Islet precursor cell (in vitro differentiated cells): Measurements from ENCODE around the gene MBD1.
"Not testable (repeated sequence)": the region's sequence is repeated elsewhere in the genome, so short reads cannot be mapped to it uniquely, and the experiment has no call there.

Experiments used
- DNase-seq: peaks from one replicate; pipeline ENCODE4 v3.0.0-alpha.2; 2018

The MBD1 gene

GRCh38 chr18:50289108-50289443 is 7.8 kb upstream of the MBD1 start:
- DNase-seq = no peak

GRCh38 chr18:50288348-50289107 is 7.2 kb upstream of the MBD1 start:
- not testable (repeated sequence) for DNase-seq

DNA sequence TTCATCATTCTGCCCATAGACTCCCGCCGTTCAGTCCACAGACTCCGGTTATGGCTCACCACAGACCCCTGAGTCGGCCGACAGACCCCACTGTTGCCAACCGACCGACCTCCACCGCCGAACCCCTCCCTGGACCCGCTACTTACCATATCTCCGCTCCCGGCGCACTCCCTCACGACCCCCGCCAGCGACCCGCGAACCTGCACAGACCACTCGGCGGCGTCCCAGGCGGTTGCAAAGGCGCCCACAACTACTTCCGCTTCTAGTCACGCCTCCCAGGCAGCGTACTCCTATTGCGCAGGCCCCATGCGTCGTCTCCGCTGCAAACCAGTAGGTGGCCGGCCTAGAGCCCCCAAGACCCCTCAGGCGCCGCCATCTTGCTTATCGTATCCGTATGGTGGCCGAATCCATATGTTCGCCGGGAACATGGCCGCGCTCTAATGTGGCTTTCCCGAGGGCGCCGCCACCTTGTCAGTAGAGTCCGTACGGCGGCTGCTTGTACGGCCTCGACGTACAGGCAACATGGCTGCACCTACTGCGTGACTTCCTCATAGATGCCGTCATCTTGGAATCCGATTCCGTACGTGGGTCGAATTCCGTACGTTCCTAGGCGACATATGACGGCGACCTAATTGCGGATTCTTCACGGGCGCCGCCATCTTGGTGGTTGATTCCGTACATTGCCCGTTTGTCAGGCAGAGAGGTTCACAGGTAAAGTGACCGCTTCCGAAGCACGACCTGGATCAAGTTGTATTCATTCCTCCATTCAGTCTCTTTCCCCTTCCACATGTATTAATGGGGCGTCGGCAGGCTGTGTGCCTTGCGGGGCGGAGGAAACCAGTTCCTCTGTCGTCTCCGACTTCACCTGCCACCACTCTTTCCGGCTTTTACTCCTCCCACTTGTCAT is 6.4 kb upstream of the MBD1 start, which contains the start of gene CXXC1:
TSS of gene CXXC1 (minus strand) at position 252 of the 907 bp plus-strand sequence. CDS start at position 149, 103 bp downstream.
- peak; percentile 100 for DNase-seq

GRCh38 chr18:50287028-50287440 is 5.7 kb upstream of the MBD1 start:
- no peak for DNase-seq

- DNase-seq = peak; percentile 57
Observed at GRCh38 chr18:50286391-50287027, 5.2 kb upstream of the MBD1 start.

GRCh38 chr18:50285631-50286321 is 4.5 kb upstream of the MBD1 start:
- DNase-seq = no peak

GRCh38 chr18:50285071-50285470 is 3.7 kb upstream of the MBD1 start:
- no peak for DNase-seq

- DNase-seq = no peak
Observed at GRCh38 chr18:50284255-50284885, 3.0 kb upstream of the MBD1 start.

GRCh38 chr18:50283469-50284209 is 2.3 kb upstream of the MBD1 start:
- DNase-seq = no peak

DNA sequence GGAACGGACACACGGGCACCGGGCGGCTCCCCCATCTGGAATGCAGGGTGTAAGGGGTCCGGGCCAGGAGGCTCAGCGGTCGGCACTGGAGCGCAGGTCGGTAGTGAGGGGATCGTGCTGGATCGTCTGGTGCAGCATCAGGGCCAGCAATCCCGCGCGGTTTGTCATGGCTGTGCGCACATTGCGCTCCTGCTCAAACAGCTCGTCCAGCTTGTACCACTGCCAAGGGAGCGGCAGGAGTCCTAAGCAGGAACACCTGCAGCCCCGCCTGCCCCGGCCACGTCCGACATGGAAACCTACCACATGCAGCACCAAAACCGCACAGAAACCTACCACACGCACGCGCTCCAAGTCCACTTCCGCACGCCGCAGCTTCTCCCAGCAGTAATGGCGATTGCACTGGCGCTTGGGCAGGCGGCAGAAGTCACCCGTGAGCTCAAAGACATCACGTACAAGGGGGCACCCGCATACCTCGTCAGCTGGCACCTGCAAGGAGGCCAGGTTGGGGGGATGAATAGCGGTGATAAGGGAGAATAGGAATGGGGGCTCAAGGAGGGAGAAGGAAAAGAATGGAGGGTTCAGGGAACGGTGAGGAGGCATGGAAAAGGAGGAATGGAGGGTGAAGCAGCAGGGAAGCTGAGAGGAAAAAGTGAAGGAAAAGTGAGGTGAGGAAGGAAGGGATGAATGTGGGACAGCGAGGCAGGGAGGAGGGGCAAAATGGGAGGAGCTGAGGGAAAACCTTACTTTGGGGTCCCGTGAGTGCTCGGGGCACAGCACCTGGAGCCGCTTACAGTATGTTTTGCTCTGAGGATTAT is 1.4 kb upstream of the MBD1 start:
- no peak for DNase-seq

GRCh38 chr18:50281972-50282520 is 723 bp upstream of the MBD1 start:
- no peak for DNase-seq

DNA sequence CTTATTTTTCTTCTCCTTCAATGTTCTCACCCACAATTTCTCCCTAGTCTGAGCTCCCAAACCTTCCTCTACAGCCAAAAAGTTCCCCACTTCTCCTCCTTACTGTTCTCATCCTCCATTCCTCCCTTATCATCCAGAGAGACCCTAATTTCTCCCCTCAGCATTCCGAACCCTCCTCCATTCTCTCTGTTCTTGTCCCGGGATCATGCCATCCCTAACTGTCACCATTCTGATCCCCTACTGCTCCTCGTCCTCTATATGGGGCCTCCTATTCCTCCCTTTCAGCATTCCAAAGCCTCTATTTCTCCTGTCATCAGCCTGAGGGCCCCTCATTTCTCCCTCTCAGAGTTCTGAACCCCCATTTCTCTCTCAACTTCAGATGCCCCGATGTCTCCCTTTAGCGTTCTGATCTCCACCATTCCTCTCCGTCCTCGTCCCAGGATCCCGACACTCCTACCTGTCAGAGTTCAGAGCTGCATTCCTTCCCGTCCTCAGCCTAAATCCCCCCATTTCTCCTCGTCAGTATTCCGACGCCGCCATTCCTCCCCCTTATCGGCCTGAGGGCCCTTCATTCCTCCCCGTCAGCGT is 522 bp downstream of the MBD1 start:
- no peak for DNase-seq

DNA sequence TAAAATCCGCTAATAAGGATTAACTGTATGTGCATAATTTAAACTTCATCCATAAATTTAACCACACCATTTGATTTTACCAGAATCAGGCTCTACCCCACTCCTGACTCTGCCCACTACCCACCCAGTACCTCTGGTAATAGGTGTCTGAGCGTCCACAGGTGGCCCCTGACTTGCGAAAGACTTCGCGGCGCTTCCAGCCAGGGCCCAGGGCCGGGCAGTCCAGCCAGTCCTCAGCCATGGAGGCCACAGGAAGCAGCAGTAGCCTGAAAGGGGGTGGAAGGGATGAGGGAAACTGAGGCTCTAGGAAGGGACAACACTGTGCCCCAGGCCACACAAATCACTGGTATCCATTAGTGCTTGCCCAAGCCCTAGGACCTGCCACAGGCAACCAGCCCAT is 1.6 kb downstream of the MBD1 start:
- no peak for DNase-seq

GRCh38 chr18:50277942-50278341 is 3.4 kb downstream of the MBD1 start:
- DNase-seq = no peak

GRCh38 chr18:50276452-50276851 is 4.9 kb downstream of the MBD1 start:
- DNase-seq = no peak

GRCh38 chr18:50275503-50276036 is 5.8 kb downstream of the MBD1 start:
- DNase-seq = no peak

- no peak for DNase-seq
Observed at GRCh38 chr18:50274941-50275340, 6.4 kb downstream of the MBD1 start.

GRCh38 chr18:50274044-50274442 is 7.3 kb downstream of the MBD1 start:
- DNase-seq = no peak

DNA sequence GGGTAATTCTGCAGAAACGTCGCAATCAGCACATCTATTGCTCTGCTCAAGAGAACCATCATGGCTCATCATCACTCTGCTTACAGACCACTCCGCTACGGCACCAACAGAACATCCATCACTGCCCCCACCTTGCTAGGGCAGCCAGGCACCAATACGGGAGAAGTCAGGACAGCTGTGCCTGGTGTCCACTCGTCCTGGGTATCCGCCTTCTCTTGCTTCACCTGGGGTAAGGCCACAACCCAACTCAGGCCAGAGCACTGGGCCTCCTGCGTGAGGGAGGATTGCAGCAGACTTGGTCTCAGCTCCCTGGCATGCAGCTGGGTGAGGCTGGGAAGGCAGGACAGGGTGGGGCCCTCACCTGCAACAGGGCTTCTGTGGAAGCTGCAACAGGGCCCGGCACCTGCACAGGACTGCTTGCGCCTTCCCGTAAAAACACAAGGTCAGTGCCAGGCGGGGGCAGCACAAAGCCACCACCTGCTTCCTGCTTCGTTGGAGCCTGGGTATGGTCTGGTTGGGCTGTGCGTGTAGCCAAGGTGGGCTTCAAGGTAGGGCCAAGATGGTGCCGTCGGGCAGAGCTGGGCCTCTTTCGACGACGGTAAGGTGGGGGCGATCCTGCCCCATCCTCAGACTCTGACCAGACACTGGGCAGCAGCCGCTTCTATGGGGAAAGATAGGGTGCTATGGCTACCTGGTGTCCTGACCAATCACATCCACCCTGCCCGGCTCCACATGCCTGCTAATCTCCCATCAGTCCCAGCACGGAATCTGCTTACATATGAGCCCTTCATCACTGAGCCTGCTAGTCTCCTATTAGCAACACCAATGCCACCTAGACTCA is 7.9 kb downstream of the MBD1 start:
- DNase-seq = no peak
